RWPE1 (cell line): ENCODE results near the gene SCD5.
A peak's percentile ranks its signal among the peaks of the same experiment; 100 is the strongest.

Source experiments
- CTCF ChIA-PET: fragments of 350-600 bp; sonication (Branson Sonifier 250); formaldehyde crosslinking; extraction: SDS; loops from one replicate; lab custom pipeline; 2021; lab: Yijun Ruan, JAX
- POLR2A ChIA-PET: fragments of 400-600 bp; formaldehyde crosslinking; extraction: SDS; loops from one replicate; lab custom pipeline; 2020; ENCODE audit warnings: antibody characterized with exemption; ENCODE audit not compliant: low non-redundant PET; lab: Yijun Ruan, JAX
- DNase-seq: peaks from one replicate; pipeline ENCODE4 v3.0.0; 2012; ENCODE audit warnings: low spot score
- H3K27ac ChIP-seq: fragments of 450-650 bp; 2 replicates; pipeline ENCODE4 v1.5.1; 2017
- TF ChIP-seq, protein P1 (sequence below): fragments of 450-650 bp; conservative IDR thresholded peaks from 2 replicates; pipeline ENCODE4 v1.5.1; 2017; ENCODE audit warnings: low read depth, mild to moderate bottlenecking

Gene SCD5

DNA sequence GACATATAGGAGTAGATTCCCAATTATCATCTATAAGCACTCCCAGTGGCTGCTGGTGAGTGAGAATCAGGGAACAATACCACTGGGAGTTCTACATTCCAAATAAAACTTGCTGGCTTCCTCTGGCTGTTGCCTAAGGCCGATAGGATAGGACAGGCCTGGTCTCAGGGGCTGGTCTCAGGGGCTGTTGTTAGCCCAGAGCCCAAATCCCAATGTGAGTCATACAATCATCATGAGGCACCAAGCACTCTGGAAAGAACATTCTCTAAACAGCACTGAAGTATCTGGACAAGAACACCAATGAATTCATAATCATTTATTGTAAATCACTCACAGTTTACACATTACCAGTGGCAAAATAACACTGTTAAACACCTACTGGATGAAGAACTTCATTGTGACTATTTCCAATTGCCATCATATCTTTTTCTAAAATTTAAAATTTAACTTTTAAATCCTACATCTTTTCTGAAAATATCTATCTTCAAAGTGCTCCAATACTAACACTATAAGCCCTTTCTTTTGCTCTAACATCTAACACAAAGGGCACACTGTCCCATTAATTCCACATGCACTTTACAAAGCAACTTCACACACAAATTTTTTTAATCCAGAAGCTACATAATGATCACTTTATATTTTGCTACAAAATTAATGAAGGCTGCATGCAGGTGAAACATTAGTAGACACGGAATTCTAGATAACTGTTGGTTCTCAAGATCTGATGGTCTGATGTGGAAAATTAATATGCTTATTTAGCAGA lies 169.2 kb downstream of the SCD5 start:
- TF ChIP-seq, protein P1, sequence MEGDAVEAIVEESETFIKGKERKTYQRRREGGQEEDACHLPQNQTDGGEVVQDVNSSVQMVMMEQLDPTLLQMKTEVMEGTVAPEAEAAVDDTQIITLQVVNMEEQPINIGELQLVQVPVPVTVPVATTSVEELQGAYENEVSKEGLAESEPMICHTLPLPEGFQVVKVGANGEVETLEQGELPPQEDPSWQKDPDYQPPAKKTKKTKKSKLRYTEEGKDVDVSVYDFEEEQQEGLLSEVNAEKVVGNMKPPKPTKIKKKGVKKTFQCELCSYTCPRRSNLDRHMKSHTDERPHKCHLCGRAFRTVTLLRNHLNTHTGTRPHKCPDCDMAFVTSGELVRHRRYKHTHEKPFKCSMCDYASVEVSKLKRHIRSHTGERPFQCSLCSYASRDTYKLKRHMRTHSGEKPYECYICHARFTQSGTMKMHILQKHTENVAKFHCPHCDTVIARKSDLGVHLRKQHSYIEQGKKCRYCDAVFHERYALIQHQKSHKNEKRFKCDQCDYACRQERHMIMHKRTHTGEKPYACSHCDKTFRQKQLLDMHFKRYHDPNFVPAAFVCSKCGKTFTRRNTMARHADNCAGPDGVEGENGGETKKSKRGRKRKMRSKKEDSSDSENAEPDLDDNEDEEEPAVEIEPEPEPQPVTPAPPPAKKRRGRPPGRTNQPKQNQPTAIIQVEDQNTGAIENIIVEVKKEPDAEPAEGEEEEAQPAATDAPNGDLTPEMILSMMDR, result no peak
- POLR2A ChIA-PET, result no interaction called here
- DNase-seq, result peak; percentile 3
- CTCF ChIA-PET, result no interaction called here
- no peak overlapping the region for H3K27ac ChIP-seq

DNA sequence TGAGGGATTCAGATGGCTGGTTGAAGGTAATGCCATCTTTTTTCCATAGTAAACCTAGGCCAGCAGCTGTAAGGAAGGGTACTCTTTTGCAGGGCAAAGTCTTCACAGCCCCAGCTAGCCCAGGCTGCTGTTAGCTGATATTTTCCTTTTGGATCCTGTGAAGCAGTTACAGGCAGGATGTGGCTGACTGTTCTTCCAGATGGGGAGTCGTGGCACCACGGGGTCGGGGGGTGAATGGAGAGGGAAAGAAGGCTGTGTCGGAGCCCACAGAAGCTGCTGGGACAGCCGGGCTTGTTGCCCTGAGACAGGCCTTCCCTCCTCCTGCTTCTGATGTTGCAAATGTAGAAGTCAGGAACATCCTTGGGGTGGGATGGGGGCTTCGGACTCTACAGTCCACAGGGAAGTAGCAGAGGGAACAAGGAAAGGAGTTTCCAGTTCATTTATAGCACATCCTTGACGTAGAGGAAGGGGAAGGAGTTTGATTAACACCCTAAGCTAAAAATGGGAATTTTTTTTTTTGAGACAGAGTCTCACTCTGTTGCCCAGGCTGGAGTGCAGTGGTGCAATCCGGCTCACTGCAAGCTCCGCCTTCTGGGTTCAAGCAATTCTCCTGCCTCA lies 172.2 kb downstream of the SCD5 start:
- POLR2A ChIA-PET, result no interaction called here
- DNase-seq, result no peak
- no peak overlapping the region for H3K27ac ChIP-seq
- CTCF ChIA-PET, result no interaction called here
- TF ChIP-seq, protein P1, result no peak

DNA sequence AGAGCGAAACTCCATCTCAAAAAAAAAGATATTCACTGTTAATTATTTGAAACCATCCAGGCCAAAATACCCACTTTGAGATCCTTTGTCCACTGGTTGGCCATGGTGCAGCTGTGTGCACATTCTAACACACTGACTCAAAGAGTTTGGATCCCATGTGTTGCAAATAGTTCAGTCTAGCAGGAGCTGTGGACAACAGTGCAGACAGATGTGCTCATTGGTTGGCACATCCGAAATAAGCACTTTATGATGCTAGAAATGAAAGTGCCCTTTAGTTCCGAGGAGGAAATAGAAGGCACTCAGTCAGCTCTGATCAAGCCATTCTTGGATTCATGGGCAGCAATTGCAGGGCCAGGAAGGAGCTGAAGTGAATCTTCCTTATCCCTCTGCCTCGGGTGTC lies 173.8 kb downstream of the SCD5 start:
- TF ChIP-seq, protein P1, result no peak
- H3K27ac ChIP-seq, result no peak overlapping the region
- DNase-seq, result no peak
- ChIA-PET POLR2A (no interaction called here), CTCF (interaction anchor here (0.7 kb wide), 1 partner anchor 25 kb away, joined by 4 read pairs; no protein-coding TSS in a partner anchor)

DNA sequence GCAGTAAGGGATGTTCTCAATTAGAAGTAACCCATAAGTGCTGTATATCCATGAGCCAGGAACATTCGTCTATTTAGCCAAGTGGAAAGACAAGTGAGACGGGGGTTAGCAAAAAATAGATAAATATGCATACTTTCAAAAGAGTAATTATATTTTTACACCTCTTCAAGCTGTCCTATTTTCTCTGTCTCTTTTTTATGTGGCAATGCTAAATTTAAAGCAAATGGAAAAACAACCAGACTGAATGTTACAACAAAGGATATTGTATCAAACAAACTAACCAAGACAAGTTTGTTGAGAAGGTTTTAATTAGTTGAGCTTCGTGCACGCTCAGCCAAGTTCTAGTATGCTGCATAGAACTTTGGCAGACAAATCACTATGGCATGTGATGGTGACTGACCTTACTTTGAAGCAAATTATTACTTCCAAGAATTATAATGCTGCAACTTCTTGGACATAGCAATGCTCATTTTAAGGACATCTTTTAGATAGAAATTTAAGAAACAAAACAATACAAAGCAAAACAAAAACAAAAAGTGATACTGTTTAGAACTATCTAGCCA lies 175.4 kb downstream of the SCD5 start:
- CTCF ChIA-PET, result interaction anchor here (0.6 kb wide), 1 partner anchor 28 kb away, joined by 3 read pairs; no protein-coding TSS in a partner anchor
- POLR2A ChIA-PET, result no interaction called here
- no peak for DNase-seq
- TF ChIP-seq, protein P1, result no peak
- H3K27ac ChIP-seq, result no peak overlapping the region

DNA sequence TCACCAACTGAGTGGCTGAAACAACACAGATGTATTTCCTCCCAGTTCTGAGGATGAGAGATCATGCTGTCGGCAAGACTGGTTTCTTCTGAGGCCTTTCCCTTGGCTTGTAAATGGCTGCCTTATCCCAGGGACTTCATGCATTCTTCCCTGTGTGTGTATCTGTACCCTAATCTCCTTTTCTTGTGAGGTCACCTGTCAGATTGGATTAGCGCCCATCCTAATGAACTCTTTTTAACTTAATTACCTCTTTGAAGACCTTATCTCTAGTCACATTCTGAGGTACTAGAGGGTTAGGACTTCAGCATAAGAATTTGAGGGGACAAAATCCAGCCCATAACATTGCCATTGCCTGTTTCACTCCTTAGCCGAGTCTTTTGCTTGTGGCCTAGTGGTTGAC lies 177.3 kb downstream of the SCD5 start:
- DNase-seq, result no peak
- TF ChIP-seq, protein P1, result no peak
- ChIA-PET CTCF (interaction anchor here (0.8 kb wide), 1 partner anchor 532 kb away, joined by 4 read pairs; no protein-coding TSS in a partner anchor), POLR2A (no interaction called here)
- H3K27ac ChIP-seq, result no peak overlapping the region

DNA sequence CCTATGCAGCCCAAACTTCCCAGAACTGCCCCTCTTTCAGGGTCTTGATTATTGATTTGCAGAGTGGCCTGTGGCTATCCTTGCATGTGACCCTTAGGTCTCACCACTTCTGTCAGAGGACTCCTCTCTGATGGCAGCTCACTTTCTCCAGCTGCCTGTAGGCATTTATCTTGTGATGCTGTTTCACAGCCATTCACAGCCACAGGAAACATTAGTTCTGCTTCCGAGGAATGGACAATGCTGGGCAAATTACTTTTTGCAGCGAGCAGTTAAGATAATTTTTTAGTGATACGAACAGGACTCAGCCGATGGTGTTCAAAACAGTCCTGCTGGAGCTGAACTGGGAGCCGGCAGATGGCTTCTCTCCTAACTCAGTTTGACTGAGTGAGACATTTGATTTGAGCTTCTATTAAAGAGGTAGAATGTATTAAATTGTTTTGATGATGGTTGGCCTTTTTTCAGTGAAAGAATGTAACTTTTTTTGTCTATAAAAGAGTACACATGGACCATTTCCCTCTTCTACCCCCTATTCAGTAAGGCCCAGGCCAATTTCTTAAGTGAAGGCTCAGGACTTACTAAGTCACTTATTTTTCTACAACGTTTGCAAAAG lies 178.4 kb downstream of the SCD5 start:
- no peak overlapping the region for H3K27ac ChIP-seq
- TF ChIP-seq, protein P1, result no peak
- ChIA-PET POLR2A (no interaction called here), CTCF (no interaction called here)
- DNase-seq, result no peak
